ENCODE data around the gene PVALB.

GRCh38 chr22:36755316-36755715, 61.5 kb downstream of the PVALB start:
- no peak for TF ChIP-seq CHD2 (IDR thresholded peaks at IDR 0.05; ENCODE audit: low read length, partially characterized antibody)
- no peak for TF ChIP-seq CTCF (IDR thresholded peaks at IDR 0.05)
- no peak for TF ChIP-seq POLR2A (IDR thresholded peaks at IDR 0.05; ENCODE audit: low read length)
- no peak for TF ChIP-seq RFX5 (IDR thresholded peaks at IDR 0.05)
- TF ChIP-seq MAFK (IDR thresholded peaks at IDR 0.05; ENCODE audit: partially characterized antibody): no peak
- no peak for TF ChIP-seq TP53 (CRISPR knock-in tag; IDR thresholded peaks at IDR 0.05)
- TF ChIP-seq MAX (IDR thresholded peaks at IDR 0.05): no peak
- no peak for TF ChIP-seq EHMT2 (IDR thresholded peaks at IDR 0.05; ENCODE audit: low read depth)
- TF ChIP-seq SMC3 (IDR thresholded peaks at IDR 0.05): no peak

Measured in A549 (cell line).